GM15510 (cell line): ENCODE measurements around the gene ERCC5.

Experiments
- POLR2A ChIP-seq: IDR thresholded peaks from 3 replicates; pipeline ENCODE4 v1.6.1; 2011; ENCODE audit warnings: borderline replicate concordance; ENCODE audit not compliant: insufficient read length; ENCODE audit errors: extremely low read depth

Gene ERCC5

GRCh38 chr13:102917019-102917418 is 71.2 kb downstream of the ERCC5 start:
- no peak for TF ChIP-seq POLR2A

DNA sequence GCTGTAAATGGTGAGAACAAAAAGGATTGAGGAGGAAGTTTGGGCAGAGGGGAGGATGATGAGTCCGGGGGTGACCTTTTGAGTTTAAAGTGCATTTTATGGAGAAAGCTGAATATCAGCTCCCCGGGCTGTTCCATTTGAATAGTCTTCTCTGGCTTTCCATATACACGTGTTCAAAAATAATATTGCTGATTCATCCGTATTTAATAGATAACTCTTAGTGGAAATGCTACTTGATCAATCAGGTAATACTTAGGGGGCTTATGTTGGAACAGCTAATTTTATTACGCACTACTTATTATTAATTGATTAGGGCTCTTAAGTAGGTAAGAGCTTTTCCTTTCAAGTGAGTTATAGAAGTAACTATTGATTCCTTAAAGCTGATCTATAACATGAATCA is 76.4 kb downstream of the ERCC5 start:
- no peak for TF ChIP-seq POLR2A
